ENCODE measurements around the gene B4GALNT1. TPM values are rescaled to one million over a fixed set of nuclear protein-coding genes. Genes with fewer than 3 reads are reported as not detected.

The B4GALNT1 gene
- total RNA-seq, 2 experiments from 2014 or later: 1.5 TPM

DNA sequence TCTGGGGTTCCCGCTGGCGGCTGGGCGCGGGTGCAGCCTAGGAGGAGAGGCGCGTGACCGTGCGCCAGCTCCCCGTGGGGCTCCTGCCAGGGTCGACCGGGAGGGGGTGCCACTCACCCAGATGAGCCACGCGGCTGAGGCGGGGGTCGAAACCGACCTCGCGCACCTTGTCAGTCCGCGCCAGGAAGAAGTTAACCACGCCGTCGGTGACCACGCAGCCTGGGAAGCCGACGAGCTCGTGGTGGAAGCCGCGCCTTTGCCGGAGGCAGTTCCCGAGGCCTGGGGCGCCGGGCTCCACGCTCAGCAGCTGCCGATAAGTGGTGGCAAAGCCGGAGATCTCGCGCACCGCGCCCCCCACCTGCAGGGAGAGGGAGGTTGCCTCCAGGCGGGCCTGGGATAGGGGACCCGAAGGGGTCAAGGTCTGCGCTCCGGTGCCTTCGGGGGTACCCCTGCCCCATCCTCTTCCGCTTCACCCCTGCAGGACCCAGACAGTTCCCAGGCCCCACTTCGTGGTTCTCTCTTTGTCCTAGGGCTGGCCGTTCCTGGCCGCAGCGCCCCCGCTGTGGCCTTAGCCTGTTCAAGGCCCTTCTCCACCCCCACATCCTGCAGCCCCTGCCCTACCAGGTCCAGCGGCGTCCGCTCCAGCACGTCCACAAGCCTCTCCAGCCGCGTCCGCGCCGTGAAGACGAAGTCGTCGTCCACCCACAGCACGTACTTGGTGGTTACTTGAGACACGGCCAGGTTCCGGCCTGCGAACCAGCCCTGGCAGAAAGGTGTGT, 5.3 kb downstream of the B4GALNT1 start:
- Mint-ChIP-seq H3K27me3 (peaks cover 89% of the 10 kb centered on the region), H3K4me1 (peaks cover 5% of the 10 kb centered on the region), H3K4me3 (no peak overlapping the region), H3K27ac (no peak overlapping the region), H3K36me3 (no peaks in the 10 kb centered on the region), H3K9me3 (no peaks in the 10 kb centered on the region)
- peak; percentile 45 for DNase-seq

DNA sequence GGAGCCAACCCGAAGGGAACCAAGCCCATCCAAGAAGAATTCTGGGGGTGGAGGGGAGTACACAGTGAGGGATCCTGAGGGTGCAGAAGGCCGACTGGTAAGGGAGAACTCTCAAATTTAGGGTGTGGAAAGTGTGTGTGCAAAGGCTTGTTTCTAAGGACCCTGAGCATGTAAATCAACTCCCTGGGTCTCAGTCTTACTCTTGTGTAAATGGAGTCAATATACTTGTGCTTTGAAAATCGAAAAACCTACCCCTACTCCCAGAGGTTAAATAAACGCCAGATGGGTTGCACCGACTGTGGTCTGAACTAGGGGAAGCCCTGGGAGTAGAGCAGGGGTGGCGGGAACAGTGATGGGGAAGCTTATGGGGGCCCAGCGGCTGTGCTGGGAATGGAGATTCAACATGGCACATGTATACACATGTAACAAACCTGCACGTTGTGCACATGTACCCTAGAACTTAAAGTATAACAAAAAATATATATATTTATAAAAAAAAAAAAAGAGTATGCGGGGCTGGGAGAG, 6.0 kb downstream of the B4GALNT1 start:
- peaks cover 8% of the 10 kb centered on the region for H3K4me1 Mint-ChIP-seq
- no peaks in the 10 kb centered on the region for H3K36me3 Mint-ChIP-seq
- no peaks in the 10 kb centered on the region for H3K9me3 Mint-ChIP-seq
- no peak overlapping the region for H3K4me3 Mint-ChIP-seq
- H3K27ac Mint-ChIP-seq: no peak overlapping the region
- H3K27me3 Mint-ChIP-seq: peaks cover 92% of the 10 kb centered on the region
- no peak for DNase-seq

DNA sequence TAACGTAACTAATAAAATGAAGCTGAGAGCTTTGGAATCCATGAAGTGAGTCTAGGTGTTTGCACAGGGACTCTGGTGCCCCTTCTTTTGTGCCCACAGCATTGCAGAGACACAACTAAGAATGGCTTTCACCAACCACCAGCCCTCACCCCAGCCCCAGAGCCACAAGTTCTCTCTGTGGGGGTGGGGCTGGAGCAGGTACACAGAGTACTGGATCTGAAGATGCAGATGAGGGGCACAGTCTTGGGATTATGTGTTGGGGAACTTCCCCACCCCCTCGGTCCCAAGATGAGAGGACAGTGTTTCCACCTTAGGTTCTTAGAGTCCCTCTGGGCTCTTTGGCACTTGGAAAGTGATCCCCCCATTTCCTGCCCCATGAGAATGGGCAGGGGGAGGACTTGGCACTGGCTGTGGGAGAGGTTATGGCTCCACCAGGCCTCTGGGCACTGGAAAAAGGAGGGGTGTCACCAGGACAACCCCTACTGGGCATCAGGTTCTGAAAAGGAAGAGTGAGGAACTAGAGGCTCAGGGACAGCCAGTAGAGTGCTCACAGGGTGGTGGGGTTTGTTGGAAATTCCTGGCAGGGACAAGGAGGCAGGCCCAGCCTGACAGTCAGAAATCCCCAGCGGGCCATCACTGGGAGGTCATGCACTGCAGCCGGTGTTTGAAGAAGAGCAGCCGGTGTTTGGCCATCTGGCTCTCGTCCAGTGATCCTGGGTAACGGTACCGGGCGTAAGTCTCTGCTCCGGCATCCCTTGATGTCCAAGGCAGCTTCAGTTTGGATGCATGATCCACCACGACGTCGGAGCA, 6.7 kb downstream of the B4GALNT1 start:
- Mint-ChIP-seq H3K27me3 (peaks cover 92% of the 10 kb centered on the region), H3K36me3 (no peaks in the 10 kb centered on the region), H3K27ac (no peak overlapping the region), H3K4me1 (peaks cover 8% of the 10 kb centered on the region), H3K4me3 (no peak overlapping the region), H3K9me3 (no peaks in the 10 kb centered on the region)
- DNase-seq: no peak

DNA sequence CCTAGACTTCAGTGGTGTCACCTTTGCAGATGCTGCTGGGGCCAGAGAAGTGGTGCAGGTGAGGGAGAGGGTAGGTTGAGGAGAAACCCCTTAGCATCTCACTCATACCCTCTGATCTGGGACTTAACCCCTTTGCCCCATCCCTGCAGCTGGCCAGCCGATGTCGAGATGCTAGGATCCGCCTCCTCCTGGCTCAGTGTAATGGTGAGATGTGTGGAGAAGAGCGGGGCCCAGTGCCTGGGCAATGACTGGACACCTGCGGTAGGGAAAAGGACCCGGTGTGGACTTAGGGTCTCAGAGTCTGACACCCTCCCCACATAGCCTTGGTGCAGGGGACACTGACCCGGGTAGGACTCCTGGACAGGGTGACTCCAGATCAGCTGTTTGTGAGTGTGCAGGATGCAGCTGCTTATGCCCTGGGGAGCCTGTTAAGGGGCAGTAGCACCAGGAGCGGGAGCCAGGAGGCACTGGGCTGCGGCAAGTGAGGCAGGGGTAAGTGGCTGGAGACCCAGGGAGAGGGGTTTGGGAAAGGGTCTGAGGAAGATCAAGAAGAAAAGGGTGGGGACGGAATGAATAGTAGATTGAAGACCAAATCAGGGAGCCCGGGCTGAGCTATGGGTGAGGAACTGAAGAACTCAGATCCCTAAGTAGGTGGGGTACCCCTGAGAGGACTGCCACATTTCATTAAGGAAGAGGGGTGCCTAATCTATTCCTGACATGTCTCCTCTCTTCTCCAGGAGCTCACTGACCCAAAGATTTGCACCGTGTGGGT, 7.6 kb downstream of the B4GALNT1 start:
- DNase-seq: no peak
- Mint-ChIP-seq H3K9me3 (no peaks in the 10 kb centered on the region), H3K27ac (no peak overlapping the region), H3K36me3 (no peaks in the 10 kb centered on the region), H3K4me3 (no peak overlapping the region), H3K27me3 (peaks cover 92% of the 10 kb centered on the region), H3K4me1 (peaks cover 14% of the 10 kb centered on the region)

DNA sequence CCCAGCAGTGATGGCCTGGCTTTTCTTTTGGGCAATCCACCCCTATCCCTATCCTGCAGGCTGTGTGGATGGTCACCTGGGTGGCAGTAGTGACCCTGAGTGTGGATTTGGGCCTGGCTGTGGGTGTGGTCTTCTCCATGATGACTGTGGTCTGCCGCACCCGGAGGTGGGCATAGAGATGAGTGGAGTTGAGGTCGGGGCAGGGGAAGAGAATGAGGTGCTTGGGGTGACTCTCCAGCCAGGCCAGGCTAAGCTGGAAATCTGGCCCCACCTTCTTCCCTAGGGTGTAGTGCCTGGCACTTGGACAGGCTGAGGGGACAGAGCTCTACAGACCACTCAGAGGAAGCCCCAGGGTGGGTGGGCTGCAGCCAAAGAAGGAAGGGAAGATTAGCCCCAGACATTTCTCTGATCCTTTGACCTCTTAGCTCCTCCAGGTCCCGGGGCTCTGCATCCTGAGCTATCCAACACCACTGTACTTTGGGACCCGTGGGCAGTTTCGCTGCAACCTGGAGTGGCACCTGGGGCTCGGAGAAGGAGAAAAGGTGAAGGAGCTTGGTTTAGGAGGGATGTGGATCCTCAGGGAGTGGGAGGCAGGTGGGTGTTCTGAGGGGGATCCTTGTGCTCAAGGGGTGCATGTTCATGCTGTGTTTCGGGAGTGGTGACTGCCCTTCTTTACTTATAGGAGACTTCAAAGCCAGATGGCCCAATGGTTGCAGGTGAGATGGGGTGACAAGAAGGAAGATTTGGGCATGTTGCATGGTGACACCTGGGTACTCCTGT, 8.4 kb downstream of the B4GALNT1 start:
- H3K27me3 Mint-ChIP-seq: peaks cover 93% of the 10 kb centered on the region
- no peaks in the 10 kb centered on the region for H3K36me3 Mint-ChIP-seq
- H3K4me1 Mint-ChIP-seq: peaks cover 17% of the 10 kb centered on the region
- no peak overlapping the region for H3K27ac Mint-ChIP-seq
- no peak for DNase-seq
- no peaks in the 10 kb centered on the region for H3K9me3 Mint-ChIP-seq
- H3K4me3 Mint-ChIP-seq: no peak overlapping the region

DNA sequence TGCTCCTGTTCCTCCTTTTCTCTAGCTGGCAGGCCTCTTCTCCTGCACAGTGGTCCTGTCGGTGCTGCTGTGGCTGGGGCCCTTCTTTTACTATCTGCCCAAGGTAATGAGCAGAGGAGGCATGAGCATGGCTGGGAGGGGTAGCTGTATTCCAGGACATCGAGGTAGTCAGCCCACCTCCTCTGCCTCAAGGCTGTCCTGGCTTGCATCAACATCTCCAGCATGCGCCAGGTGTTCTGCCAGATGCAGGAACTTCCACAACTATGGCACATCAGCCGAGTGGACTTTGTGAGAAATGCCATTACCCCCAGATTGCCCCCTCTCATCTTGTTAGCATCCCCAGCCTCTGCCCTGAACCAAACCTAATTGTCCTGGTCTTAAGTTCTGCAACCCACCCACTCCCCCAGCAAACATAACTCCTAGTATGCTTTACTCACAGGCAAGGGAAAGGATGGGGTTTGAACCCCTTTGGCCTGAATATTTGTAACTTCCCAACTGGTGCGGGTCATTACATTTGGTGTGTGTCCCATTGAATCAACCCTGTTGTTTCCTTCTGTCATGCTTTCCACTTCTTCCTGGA, 9.1 kb downstream of the B4GALNT1 start:
- Mint-ChIP-seq H3K27me3 (peaks cover 93% of the 10 kb centered on the region), H3K27ac (no peak overlapping the region), H3K4me3 (no peak overlapping the region), H3K36me3 (no peaks in the 10 kb centered on the region), H3K9me3 (no peaks in the 10 kb centered on the region), H3K4me1 (peaks cover 19% of the 10 kb centered on the region)
- DNase-seq: no peak

DNA sequence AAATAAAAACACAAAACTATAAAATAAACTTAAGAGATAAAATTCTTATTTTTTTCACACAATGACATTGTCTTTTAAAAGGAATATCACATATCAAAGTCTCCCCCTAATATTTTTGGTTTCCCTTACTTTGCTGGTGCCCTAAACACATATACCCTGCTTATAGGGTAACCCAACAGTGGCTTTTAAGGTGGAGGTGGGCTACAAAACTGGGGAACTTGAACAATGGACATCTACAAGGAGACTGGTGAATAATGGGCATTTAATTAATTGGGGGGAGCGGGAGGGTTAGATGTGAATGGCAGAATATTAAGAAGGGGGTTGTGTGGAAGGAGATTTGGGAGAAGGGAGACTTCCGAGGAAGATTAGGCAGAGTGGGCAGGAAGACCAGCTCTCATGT, 9.6 kb downstream of the B4GALNT1 start:
- peaks cover 19% of the 10 kb centered on the region for H3K4me1 Mint-ChIP-seq
- no peak overlapping the region for H3K27ac Mint-ChIP-seq
- H3K27me3 Mint-ChIP-seq: peaks cover 93% of the 10 kb centered on the region
- H3K4me3 Mint-ChIP-seq: no peak overlapping the region
- H3K36me3 Mint-ChIP-seq: no peaks in the 10 kb centered on the region
- DNase-seq: no peak
- H3K9me3 Mint-ChIP-seq: no peaks in the 10 kb centered on the region

DNA sequence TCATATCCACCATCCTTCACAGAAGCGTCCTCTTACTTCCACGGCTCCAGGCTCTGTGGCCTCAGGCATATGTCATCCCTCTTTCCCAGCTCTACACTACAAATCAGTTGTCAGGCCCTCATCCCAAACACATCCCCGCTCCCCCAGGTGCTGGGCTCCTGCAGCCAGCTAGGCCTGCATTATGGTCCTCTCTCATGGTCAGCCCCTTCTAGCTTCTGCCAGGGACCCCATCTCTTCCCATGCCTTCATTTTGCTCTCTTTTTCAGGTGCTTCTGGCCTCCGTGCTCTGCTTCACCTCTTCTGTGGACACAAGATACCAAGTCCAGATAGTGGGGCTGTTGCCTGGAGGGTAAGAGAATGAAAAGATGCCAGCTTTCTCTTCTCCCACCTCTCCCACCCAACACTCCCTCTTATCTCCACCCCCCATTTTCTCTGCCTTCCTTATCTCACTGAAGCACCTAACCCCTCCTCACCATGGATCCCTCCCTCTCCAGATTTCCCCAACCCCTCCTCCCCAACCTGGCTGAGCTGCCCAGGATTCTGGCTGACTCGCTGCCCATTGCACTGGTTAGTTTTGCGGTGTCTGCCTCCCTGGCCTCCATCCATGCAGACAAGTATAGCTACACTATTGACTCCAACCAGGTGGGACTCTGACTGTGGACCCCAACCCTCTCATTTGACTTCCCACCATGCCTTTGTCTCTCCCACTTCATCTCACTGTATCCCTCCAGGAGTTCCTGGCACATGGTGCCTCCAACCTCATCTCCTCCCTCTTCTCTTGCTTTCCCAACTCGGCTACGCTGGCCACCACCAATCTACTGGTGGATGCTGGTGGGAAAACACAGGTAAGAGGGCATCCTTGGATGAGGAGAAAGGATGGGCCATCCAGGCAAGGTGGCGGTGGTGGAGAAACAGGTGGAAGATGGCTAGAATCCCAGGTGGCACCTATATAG, 10.4 kb downstream of the B4GALNT1 start:
- Mint-ChIP-seq H3K36me3 (no peaks in the 10 kb centered on the region), H3K27me3 (peaks cover 94% of the 10 kb centered on the region), H3K27ac (no peak overlapping the region), H3K9me3 (no peaks in the 10 kb centered on the region), H3K4me1 (peaks cover 19% of the 10 kb centered on the region), H3K4me3 (peak overlapping the region; percentile 66)
- DNase-seq: no peak

DNA sequence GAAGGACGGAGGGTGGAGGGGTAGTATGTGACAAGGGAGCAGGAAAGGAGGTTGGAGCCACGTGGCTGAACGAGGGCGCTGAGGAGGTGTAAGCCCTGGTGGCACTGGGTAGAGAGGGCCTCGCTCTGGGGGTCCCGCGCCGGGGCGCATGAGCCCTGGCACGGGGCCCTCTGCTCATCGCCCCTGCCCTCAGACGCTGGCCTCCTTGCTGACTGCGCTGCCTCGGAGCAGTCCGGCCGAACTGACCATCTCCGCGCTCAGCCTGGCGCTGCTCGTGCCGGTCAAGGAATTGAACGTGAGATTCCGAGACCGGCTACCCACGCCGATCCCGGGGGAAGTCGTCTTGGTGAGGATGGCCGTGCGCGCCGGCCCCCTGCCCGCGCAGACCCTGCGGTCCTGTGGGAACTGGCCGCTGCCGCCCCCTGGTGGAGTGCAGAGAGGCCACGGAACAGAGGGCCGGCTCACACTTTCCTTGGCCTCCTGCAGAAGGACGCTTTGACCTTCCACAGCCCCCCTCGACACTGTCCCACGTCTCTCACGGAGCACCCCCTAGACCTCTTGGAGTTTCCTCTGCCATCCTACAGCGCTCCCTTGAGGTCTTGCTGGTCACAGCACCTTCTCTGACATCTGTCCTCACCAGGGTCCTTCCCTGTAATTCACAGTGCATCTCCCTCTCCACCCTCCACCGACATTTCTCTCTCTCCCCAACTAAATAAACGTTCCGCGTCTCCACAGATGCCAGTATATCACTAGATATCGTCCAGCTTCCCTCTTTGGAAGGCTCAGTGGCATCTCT, 11.3 kb downstream of the B4GALNT1 start:
- Mint-ChIP-seq H3K36me3 (no peaks in the 10 kb centered on the region), H3K4me1 (peaks cover 16% of the 10 kb centered on the region), H3K27ac (peak overlapping the region; percentile 6), H3K27me3 (peaks cover 95% of the 10 kb centered on the region), H3K4me3 (peak overlapping the region; percentile 66), H3K9me3 (no peaks in the 10 kb centered on the region)
- DNase-seq: peak; percentile 68

DNA sequence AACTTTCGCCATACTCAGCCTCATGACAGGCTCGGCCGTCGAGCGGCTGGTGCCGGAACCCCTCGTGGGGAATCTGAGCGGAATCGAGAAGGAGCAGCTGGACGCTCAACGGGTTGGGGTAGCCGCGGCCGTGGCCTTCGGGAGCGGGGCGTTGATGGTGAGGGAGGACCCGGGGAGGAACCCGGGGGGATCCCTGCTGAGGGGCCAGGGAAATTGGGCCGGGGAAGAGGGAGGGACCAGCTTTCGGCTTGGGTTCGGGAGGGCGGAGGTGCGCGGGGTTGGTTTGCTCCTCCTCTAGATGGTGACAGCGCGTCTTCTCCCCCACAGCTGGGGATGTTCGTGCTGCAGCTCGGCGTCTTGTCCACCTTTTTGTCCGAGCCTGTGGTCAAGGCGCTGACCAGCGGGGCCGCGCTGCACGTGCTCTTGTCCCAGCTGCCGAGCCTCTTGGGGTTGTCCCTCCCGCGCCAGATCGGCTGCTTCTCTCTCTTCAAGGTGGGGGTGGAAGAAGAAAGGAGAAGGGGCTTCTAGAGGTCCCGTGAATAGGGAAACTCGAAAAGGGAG, 12.0 kb downstream of the B4GALNT1 start:
- DNase-seq: no peak
- peak overlapping the region; percentile 66 for H3K4me3 Mint-ChIP-seq
- peaks cover 16% of the 10 kb centered on the region for H3K4me1 Mint-ChIP-seq
- peaks cover 91% of the 10 kb centered on the region for H3K27me3 Mint-ChIP-seq
- H3K9me3 Mint-ChIP-seq: no peaks in the 10 kb centered on the region
- peak overlapping the region; percentile 6 for H3K27ac Mint-ChIP-seq
- no peaks in the 10 kb centered on the region for H3K36me3 Mint-ChIP-seq

DNA sequence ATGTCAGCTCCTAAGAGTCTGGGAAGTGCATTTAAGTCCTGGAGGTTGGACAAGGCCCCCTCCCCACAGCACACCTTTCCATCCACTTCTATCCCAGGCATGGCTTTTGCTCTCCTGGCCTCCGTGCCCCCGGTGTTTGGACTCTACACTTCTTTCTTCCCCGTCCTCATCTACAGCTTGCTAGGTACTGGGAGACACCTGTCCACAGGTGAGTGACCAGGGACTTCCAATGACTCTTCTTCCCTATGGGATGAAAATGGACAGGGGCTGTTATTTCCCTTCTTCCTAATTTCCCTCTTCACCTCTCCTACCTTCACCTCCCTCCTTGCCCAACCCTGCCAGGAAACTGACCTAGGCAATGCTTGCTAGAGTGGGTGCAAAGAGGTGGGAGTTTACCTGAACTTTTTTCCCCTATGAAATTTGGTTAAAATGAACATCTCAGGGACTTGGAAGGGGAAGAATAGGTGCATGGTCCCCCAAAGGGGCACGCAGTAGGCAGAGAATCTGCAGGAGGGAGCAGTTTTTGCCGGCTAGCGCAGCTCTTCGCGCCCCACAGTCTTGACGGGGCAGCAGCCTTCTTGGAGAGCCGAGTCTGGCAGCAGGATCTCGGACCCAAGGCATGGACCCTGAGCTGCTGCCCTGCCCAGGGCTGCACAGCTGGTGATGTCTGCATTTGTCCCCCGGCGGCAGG, 12.6 kb downstream of the B4GALNT1 start:
- H3K27ac Mint-ChIP-seq: no peak overlapping the region
- peaks cover 87% of the 10 kb centered on the region for H3K27me3 Mint-ChIP-seq

More for the DNA sequence above, 12.6 kb downstream of the B4GALNT1 start:
- H3K9me3 Mint-ChIP-seq: no peaks in the 10 kb centered on the region
- DNase-seq: no peak
- H3K36me3 Mint-ChIP-seq: no peaks in the 10 kb centered on the region
- H3K4me3 Mint-ChIP-seq: peak overlapping the region; percentile 66
- H3K4me1 Mint-ChIP-seq: peaks cover 16% of the 10 kb centered on the region

Data from activated naive CD8-positive, alpha-beta T cell treated with anti-CD3 and anti-CD28 coated beads for 36 hours (primary cell).